Measurements from ENCODE around the gene CTCFL.

Gene CTCFL

GRCh38 chr20:57459278-57459677 lies 65.7 kb downstream of the CTCFL start:
- no peak for TF ChIP-seq CTCF (IDR thresholded peaks at IDR 0.05)

- no peak for TF ChIP-seq CTCF (IDR thresholded peaks at IDR 0.05)
These were observed 66.4 kb downstream of the CTCFL start for GRCh38 chr20:57458400-57459160.

- TF ChIP-seq CTCF (IDR thresholded peaks at IDR 0.05), result no peak
These were observed 67.5 kb downstream of the CTCFL start for GRCh38 chr20:57457243-57458095.

- TF ChIP-seq CTCF (IDR thresholded peaks at IDR 0.05), result no peak
These were observed 68.8 kb downstream of the CTCFL start for GRCh38 chr20:57456116-57456515.

- TF ChIP-seq CTCF (IDR thresholded peaks at IDR 0.05), result no peak
These were observed 69.6 kb downstream of the CTCFL start for GRCh38 chr20:57455386-57455785.

- TF ChIP-seq CTCF (IDR thresholded peaks at IDR 0.05), result no peak
These were observed 72.9 kb downstream of the CTCFL start for GRCh38 chr20:57451795-57452661.

- no peak for TF ChIP-seq CTCF (IDR thresholded peaks at IDR 0.05)
These were observed 73.5 kb downstream of the CTCFL start for GRCh38 chr20:57451431-57451794.

Measured in LNCAP (cell line).